ENCODE results near the gene TBC1D22B. TPM values are rescaled to one million over a fixed set of nuclear protein-coding genes. Genes with fewer than 3 reads are reported as not detected.
"Not testable (repeated sequence)": the region's sequence is repeated elsewhere in the genome, so short reads cannot be mapped to it uniquely, and the experiment has no call there.

Gene TBC1D22B
- total RNA-seq, 4 donors from 2014 or later, result 14.2 to 19.6 (median 18.4) TPM

DNA sequence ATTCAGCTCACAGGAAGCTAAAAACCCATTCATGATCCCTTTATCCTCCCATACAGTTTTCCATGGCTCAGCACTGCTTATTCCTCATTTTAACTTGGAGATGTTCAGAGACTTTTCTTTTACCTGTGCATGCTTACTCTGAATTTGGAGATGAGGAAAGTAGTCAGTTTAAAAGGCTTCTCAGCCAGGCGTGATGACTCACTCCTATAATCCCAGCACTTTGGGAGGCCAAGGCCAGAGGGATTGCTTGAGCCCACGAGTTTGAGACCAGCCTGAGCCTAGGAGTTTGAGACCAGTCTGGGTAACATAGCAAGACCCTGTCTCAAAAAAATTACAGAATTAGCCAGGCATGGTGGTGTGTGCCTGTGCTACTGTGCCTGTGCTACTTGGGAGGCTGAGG, 30.7 kb downstream of the TBC1D22B start:
- no peak for DNase-seq (ENCODE audit: low spot score in 2 of 2)
- WGBS, result 92% methylated on average over 2 of the region's 2 CpGs
- no peak overlapping the region for H3K27ac ChIP-seq
- no peak overlapping the region for H3K4me3 ChIP-seq
- no peaks in the 10 kb centered on the region for H3K27me3 ChIP-seq
- TF ChIP-seq POLR2A (IDR thresholded peaks at IDR 0.05), result no peak
- TF ChIP-seq EP300 (IDR thresholded peaks at IDR 0.05), result no peak
- TF ChIP-seq, protein P1, sequence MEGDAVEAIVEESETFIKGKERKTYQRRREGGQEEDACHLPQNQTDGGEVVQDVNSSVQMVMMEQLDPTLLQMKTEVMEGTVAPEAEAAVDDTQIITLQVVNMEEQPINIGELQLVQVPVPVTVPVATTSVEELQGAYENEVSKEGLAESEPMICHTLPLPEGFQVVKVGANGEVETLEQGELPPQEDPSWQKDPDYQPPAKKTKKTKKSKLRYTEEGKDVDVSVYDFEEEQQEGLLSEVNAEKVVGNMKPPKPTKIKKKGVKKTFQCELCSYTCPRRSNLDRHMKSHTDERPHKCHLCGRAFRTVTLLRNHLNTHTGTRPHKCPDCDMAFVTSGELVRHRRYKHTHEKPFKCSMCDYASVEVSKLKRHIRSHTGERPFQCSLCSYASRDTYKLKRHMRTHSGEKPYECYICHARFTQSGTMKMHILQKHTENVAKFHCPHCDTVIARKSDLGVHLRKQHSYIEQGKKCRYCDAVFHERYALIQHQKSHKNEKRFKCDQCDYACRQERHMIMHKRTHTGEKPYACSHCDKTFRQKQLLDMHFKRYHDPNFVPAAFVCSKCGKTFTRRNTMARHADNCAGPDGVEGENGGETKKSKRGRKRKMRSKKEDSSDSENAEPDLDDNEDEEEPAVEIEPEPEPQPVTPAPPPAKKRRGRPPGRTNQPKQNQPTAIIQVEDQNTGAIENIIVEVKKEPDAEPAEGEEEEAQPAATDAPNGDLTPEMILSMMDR (IDR thresholded peaks at IDR 0.05), result no peak
- no peak for TF ChIP-seq POLR2AphosphoS5 (IDR thresholded peaks at IDR 0.05)
- H3K36me3 ChIP-seq, result peaks cover 78% of the 10 kb centered on the region
- H3K4me1 ChIP-seq, result peaks cover 3% of the 10 kb centered on the region
- no peaks in the 10 kb centered on the region for H3K9me3 ChIP-seq

DNA sequence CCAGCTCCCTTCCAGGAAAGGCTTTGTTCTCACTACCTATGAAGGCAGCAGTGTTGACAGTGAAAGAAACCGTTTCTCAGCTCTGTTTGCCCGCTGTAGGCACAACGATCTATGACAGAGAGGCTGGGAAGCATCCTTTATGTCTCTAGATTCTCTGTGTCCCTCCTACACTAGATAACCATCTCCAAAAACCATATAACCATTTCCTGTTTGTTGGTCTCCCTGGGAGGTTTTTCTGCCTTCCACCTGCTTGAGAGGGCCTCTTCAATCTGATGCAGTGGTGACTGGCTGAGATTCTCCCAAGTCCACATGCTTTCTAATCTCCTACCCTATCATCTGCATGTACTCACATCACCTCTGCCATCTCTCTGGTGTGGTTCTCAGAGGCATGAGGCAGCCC, 32.4 kb downstream of the TBC1D22B start:
- 93% methylated on average over 3 of the region's 3 CpGs for WGBS
- Histone ChIP-seq H3K9me3 (no peaks in the 10 kb centered on the region), H3K27ac (no peak overlapping the region), H3K4me3 (no peak overlapping the region), H3K36me3 (peaks cover 75% of the 10 kb centered on the region), H3K4me1 (no peaks in the 10 kb centered on the region), H3K27me3 (no peaks in the 10 kb centered on the region)
- TF ChIP-seq POLR2A (IDR thresholded peaks at IDR 0.05) (no peak), EP300 (IDR thresholded peaks at IDR 0.05) (no peak), POLR2AphosphoS5 (IDR thresholded peaks at IDR 0.05) (no peak)
- TF ChIP-seq, protein P1 (IDR thresholded peaks at IDR 0.05), result no peak
- no peak for DNase-seq (ENCODE audit: low spot score in 2 of 2)

DNA sequence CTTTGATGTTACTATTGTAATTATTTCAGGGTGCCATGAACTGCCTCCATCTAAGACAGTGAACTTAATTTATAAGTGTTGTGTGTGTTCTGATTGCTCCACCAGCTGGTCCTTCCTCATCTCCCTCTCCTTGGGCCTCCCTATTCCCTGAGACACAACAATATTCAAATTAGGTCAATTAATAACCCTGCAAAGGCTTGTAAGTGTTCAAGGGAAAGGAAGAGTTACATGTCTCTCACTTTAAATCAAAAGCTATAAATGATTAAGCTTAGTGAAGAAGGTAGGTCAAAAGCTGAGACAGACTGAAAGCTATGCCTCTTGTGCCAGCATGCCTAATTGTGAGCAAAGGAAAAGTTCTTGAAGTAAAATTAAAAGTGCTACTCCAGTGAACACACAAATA, 35.9 kb downstream of the TBC1D22B start:
- Histone ChIP-seq H3K9me3 (no peaks in the 10 kb centered on the region), H3K27me3 (no peaks in the 10 kb centered on the region), H3K36me3 (peaks cover 64% of the 10 kb centered on the region), H3K27ac (no peak overlapping the region), H3K4me3 (no peak overlapping the region), H3K4me1 (no peaks in the 10 kb centered on the region)
- no peak for DNase-seq (ENCODE audit: low spot score in 2 of 2)
- TF ChIP-seq POLR2A (IDR thresholded peaks at IDR 0.05) (no peak), EP300 (IDR thresholded peaks at IDR 0.05) (no peak), POLR2AphosphoS5 (IDR thresholded peaks at IDR 0.05) (no peak)
- TF ChIP-seq, protein P1 (IDR thresholded peaks at IDR 0.05), result no peak

DNA sequence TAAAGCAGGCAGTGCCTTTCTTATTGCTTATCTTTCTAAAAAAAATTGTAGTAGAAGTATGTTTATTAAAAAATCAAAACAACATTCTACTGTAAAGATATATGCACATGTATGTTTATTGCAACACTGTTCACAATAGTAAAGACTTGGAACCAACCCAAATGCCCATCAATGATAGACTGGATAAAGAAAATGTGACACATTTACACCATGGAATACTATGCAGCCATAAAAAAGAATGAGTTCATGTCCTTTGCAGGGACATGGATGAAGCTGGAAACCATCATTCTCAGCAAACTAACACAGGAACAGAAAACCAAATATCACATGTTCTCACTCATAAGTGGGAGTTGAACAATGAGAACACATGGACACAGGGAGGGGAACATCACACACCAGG, 40.1 kb downstream of the TBC1D22B start:
- H3K27ac ChIP-seq; H3K4me1 ChIP-seq; H3K27me3 ChIP-seq; H3K4me3 ChIP-seq; DNase-seq (ENCODE audit: low spot score in 2 of 2); H3K9me3 ChIP-seq: not testable (repeated sequence)
- peaks cover 46% of the 10 kb centered on the region for H3K36me3 ChIP-seq

DNA sequence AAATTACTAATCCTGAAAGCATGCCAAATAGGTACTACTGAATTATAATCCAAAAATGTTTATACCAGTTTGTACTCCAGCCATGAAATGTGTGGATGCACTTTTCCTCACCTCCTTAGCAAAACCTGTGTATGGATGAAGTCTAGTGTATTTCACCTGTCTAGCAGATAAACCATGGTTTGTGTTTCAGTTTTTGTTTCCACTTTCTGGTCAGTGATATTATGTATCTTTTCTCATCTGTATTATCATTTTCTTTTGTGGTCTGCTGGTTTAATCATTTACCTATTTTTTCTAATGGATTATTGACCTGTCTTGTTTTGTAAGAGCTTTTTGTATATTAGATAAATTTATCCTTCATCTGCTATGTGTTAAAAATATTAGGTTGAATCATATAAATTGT, 41.4 kb downstream of the TBC1D22B start:
- Histone ChIP-seq H3K36me3 (peaks cover 50% of the 10 kb centered on the region), H3K4me3 (no peak overlapping the region), H3K4me1 (peaks cover 7% of the 10 kb centered on the region), H3K9me3 (no peaks in the 10 kb centered on the region), H3K27ac (no peak overlapping the region), H3K27me3 (no peaks in the 10 kb centered on the region)
- DNase-seq (ENCODE audit: low spot score in 2 of 2), result no peak
- TF ChIP-seq POLR2A (IDR thresholded peaks at IDR 0.05), result no peak
- TF ChIP-seq EP300 (IDR thresholded peaks at IDR 0.05), result no peak
- TF ChIP-seq, protein P1 (IDR thresholded peaks at IDR 0.05), result no peak
- no peak for TF ChIP-seq POLR2AphosphoS5 (IDR thresholded peaks at IDR 0.05)

DNA sequence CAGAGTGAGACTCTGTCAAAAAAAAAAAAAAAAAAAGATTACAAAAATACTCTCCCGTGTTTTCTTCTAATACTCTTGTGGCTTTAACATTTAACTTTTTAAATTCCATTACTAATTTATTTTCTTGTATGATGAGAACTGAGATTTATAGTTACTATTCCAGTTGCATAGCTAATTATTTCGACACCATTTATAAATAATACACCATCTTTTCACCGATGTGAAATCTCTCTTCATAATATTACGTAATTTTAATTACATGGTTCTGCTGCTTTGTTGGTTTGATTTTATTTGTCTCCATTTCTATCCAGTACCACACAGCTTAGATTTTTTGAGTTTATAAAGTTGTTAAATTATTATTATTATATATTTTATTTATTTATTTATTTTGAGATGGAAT, 42.4 kb downstream of the TBC1D22B start:
- TF ChIP-seq EP300 (IDR thresholded peaks at IDR 0.05) (no peak), POLR2AphosphoS5 (IDR thresholded peaks at IDR 0.05) (no peak)
- Histone ChIP-seq H3K36me3 (peaks cover 49% of the 10 kb centered on the region), H3K4me3 (no peak overlapping the region), H3K4me1 (peaks cover 9% of the 10 kb centered on the region), H3K9me3 (no peaks in the 10 kb centered on the region), H3K27me3 (no peaks in the 10 kb centered on the region), H3K27ac (no peak overlapping the region)
- 74% methylated on average over 4 of the region's 4 CpGs for WGBS
- DNase-seq (ENCODE audit: low spot score in 2 of 2), result no peak
